SU-DHL-6 (cell line): ENCODE measurements around the gene NOX5.

Source experiments
- EZH2phosphoT487 ChIP-seq: fragments of 200-600 bp; sonication (generic), shearing (Covaris generic); conservative IDR thresholded peaks from 2 replicates; pipeline ENCODE4 v1.6.1; 2018; ENCODE audit warnings: mild to moderate bottlenecking, antibody characterized with exemption, low read length, moderate library complexity, mixed read lengths
- TF ChIP-seq, protein P1 (sequence below): fragments of 200-600 bp; sonication (generic); IDR thresholded peaks from one replicate; pipeline ENCODE4 v1.5.1; 2017; ENCODE audit warnings: antibody characterized with exemption, mild to moderate bottlenecking, low read length, moderate library complexity; ENCODE audit not compliant: insufficient read depth, poor library complexity, severe bottlenecking

DNA sequence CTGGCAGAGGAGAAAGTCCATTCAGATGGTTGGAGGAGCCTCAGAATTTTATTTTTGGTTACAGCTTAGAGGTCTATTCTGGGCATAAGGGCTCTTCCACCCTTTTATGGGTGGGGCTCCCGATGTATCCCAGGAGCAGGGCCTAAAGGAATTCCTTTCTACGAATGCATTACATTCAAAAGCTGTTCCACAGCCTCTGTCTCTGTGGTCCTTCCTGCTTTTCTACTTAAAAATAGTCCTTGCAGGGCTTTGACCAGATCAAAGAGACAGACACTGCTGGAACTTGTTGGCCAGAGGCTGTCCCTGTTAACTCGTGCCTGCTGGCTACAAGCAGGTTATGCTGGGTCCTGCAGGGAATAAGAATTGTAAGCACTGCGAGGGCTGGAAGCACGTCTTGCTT is 14.4 kb upstream of the NOX5 start:
- TF ChIP-seq, protein P1, sequence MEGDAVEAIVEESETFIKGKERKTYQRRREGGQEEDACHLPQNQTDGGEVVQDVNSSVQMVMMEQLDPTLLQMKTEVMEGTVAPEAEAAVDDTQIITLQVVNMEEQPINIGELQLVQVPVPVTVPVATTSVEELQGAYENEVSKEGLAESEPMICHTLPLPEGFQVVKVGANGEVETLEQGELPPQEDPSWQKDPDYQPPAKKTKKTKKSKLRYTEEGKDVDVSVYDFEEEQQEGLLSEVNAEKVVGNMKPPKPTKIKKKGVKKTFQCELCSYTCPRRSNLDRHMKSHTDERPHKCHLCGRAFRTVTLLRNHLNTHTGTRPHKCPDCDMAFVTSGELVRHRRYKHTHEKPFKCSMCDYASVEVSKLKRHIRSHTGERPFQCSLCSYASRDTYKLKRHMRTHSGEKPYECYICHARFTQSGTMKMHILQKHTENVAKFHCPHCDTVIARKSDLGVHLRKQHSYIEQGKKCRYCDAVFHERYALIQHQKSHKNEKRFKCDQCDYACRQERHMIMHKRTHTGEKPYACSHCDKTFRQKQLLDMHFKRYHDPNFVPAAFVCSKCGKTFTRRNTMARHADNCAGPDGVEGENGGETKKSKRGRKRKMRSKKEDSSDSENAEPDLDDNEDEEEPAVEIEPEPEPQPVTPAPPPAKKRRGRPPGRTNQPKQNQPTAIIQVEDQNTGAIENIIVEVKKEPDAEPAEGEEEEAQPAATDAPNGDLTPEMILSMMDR, result no peak
- TF ChIP-seq EZH2phosphoT487, result no peak
